A673 (cell line): Measurements from ENCODE around the gene BICC1.

ENCODE experiments used
- EZH2 ChIP-seq: fragments of 200-600 bp; sonication (generic); IDR thresholded peaks from 2 replicates; pipeline ENCODE4 v1.6.1; 2017; ENCODE audit warnings: borderline replicate concordance, low read depth, mild to moderate bottlenecking, mixed read lengths, antibody characterized with exemption, low read length; ENCODE audit not compliant: poor library complexity, severe bottlenecking
- TF ChIP-seq, protein P1 (sequence below): fragments of 300-800, 200-600 bp; sonication (generic); conservative IDR thresholded peaks from 2 replicates; pipeline ENCODE4 v1.5.1; 2017; ENCODE audit warnings: low read depth, mild to moderate bottlenecking, antibody characterized with exemption, low read length, moderate library complexity, mixed read lengths

DNA sequence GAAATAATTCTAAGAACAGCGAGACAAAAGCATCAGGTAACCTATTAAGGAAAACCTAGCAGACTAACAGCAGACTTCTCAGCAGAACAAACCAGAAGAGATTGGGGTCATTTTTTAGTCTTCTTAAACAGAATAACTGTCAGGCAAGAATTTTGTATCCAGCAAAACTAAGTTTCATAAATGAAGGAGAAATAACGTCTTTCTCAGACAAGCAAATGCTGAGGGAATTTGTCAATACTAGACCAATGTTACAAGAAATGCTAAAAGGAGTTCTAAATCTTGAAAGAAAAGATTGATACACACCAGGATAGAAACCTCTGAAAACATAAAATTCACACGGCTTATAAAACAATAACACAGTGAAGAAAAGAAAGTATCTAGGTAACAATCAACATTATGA, 22.6 kb downstream of the BICC1 start:
- TF ChIP-seq, protein P1, sequence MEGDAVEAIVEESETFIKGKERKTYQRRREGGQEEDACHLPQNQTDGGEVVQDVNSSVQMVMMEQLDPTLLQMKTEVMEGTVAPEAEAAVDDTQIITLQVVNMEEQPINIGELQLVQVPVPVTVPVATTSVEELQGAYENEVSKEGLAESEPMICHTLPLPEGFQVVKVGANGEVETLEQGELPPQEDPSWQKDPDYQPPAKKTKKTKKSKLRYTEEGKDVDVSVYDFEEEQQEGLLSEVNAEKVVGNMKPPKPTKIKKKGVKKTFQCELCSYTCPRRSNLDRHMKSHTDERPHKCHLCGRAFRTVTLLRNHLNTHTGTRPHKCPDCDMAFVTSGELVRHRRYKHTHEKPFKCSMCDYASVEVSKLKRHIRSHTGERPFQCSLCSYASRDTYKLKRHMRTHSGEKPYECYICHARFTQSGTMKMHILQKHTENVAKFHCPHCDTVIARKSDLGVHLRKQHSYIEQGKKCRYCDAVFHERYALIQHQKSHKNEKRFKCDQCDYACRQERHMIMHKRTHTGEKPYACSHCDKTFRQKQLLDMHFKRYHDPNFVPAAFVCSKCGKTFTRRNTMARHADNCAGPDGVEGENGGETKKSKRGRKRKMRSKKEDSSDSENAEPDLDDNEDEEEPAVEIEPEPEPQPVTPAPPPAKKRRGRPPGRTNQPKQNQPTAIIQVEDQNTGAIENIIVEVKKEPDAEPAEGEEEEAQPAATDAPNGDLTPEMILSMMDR, result no peak
- no peak for TF ChIP-seq EZH2
